Vagina (tissue), 2 donors: ENCODE results near the gene ENPEP.

Source experiments
- CTCF ChIP-seq, 3 experiments: fragments of 450-650 bp in 2 of 3; fragments of 200-600 bp in 1 of 3; sonication (generic) in 1 of 3; IDR thresholded peaks; one replicate each; pipeline ENCODE4 v1.5.1; 2017 to 2019; ENCODE audit warnings: antibody characterized with exemption in 3 of 3, mild to moderate bottlenecking in 2 of 3, moderate library complexity in 2 of 3
- POLR2A ChIP-seq, 2 donors: fragments of 450-650 bp; IDR thresholded peaks; one replicate each; pipeline ENCODE4 v1.6.1; 2017; ENCODE audit warnings: antibody characterized with exemption in 2 of 2, mild to moderate bottlenecking in 2 of 2, moderate library complexity in 2 of 2

DNA sequence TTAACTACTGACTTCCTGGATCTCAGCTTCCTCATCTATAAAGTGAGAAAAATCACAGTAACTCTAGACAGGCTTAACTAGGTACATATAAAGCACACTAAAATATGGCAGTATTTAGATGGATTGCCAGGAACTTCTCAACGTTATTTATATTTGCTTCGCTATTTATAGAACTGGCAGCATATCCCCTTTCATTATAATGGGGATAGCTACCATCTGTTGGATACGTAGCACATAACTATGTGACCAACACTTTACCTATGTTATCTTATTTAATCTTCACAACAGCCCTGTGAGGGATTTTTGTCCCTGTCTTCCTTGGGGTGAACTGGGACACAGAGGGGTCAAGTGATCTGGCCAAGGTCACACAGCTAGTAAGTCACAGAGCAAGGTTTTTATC lies 64.6 kb downstream of the ENPEP start:
- TF ChIP-seq CTCF (IDR thresholded peaks at IDR 0.05) (no peak), POLR2A (IDR thresholded peaks at IDR 0.05) (no peak)
